HG02852 (cell line): ENCODE measurements around the gene ITGB1BP1.

ENCODE experiments used
- ATAC-seq: cut with Tn5 transposase; IDR thresholded peaks from one replicate; pipeline ENCODE4 v1.9.1; 2021; ENCODE audit warnings: mild to moderate bottlenecking, moderate library complexity; ENCODE audit not compliant: unreplicated experiment

The ITGB1BP1 gene

GRCh38 chr2:9428965-9429577, 5.7 kb upstream of the ITGB1BP1 start:
- no peak for ATAC-seq

DNA sequence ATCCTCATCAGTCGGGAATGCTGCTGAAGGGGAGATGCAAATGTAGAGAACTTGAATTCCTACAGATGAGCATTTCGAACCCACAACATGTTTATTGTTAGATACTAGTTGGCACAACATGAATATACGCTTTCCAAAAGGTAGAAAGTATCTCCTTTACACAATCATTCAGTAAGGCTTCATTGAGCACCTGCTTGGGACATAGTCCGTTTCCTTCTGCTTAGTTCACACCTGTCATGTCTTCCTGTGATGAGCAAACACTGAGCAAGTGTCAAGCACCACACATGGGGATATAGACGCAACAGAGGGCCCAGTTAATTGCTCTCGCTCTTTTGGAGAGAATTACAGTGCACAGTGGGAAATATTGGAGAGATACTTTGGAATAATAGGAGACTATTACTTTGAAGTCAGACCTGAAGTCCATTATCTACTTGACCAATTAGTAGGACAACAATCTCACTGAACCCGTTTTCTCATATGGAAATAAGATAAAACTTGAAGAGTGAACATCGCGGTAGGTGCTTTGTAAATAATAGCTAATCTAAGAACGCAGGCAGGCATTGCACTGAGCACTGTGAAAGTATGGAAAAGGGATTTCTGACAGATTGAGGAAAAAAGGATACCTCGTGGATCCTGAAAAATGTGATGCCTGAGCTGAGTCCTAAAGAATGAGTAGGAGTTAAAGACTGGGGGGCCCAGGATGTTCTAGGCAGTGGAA, 1.3 kb upstream of the ITGB1BP1 start:
- ATAC-seq, result no peak

DNA sequence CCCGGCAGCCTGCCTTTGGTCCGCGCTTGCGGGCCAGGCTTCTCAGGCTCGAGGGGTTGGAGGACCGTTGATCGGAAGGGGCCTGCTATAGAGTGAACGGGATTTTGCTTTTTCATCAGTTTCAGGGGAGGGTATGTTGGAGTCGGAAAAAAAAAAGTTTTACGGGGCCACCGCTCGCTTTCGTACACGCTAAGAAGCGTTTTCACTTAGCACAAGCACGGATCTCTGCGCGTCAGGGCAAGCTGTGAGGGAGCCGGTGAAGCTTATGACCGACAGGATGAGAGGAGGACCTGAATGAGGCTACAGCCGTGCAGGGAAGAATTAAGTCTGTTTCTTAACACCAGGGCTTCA, 569 bp upstream of the ITGB1BP1 start:
- ATAC-seq, result peak; percentile 9

DNA sequence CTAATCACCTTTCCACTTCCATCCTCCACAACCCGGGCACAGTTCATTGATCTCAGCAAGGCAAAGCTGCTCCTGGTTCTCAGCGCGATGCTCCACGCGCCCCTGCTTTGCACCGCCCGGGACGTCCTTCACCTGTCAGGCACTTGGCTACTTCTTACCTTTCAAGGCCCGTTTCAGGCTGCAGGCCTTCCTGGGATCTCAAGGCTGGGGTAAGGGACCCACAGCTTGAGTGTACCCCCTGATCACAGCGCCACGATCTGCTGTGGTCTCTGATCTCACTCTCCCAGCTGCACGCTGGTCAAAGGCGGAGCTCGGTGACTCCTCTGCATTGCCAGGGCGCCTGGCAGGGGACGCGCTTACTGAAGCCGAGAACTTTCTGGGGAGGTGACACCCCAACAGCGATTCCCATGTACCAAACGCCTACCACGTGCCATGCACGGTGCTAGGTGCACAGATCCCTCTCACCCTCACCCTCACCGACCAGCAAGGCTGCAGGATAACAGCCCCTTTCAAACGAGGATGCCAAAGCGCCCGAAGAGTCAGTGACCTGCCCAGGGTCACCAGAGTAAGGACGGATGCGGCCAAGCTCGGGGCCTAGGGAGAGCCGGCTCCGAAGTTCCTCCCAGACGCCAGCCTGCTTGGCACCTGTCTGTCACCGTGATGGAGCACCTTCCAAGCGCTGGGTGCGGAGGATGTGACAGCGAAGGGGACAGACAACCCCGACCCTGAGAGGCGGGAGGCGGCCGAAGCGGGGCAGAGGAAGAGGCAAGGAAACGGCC, 818 bp downstream of the ITGB1BP1 start:
- ATAC-seq, result peak; percentile 34

DNA sequence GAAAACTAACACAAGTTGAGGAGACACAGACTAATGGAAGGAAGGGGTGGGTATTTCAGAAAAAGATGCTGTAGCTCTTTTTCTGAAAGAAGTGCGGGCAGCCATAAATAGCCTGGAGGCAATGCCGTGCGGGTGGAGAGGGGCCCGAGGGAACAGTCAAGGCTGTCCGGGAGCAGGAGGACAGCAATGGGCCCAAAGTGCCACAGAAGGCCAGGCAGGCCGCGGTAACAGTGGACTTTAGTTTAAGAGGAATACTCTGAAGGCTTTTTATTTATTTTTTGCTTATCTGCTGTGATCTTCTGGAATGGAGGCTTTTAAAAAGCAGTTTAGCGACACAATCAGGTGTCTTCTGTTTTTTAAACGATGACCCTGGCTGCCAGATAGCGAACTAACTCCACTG, 2.8 kb downstream of the ITGB1BP1 start:
- no peak for ATAC-seq

GRCh38 chr2:9419541-9419940, 3.8 kb downstream of the ITGB1BP1 start:
- ATAC-seq, result no peak

GRCh38 chr2:9418746-9419145, 4.6 kb downstream of the ITGB1BP1 start:
- no peak for ATAC-seq

GRCh38 chr2:9417725-9418124, 5.6 kb downstream of the ITGB1BP1 start:
- ATAC-seq, result no peak

DNA sequence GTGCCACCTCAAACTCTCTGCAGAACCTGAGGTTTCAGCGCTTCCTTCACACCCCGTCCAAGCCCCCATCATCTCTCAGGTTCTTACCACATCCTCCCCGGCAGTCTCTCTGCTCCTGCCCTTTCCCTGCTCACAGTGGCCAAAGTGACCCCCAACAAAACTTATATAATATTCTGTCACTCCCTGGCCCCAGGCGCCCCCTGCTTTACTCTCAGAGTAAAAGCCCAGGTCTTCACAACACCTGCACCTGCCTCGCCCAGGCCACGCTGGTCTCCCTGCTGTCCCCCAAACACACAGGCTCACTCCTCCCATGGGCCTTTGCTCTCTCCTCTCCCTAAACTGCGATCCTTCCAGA, 6.4 kb downstream of the ITGB1BP1 start:
- no peak for ATAC-seq

- no peak for ATAC-seq
Measured at GRCh38 chr2:9416267-9416961, 6.9 kb downstream of the ITGB1BP1 start.

DNA sequence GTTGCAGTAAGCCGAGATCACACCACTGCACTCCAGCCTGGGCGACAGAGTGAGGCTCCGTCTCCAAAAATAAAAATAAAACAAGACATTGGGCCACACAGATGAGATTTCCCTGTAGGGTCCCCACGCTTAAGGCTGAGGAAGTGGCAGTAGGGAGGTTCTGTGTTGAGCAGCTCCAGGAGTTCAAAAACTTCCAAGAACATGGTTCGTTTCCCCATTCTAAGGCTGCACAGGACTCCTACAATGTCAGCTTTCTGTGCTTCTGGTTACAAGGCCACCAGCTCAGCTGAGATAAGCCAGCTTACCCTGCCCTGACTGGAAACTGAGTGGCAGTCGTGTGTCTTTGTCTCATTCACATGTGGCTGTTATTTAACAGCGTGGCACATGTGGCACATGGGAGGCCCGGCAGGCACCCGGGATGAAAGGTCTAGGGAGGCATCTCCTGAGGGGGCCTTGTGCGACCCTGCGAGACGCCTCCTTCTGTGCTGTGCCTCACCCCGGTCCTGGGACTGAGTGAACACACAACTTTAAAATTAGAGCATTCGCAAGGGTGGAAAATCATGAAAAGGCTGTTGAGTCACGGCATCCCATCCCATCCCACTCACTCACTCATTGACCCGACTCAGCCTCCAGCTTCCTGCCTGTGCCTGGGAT, 7.7 kb downstream of the ITGB1BP1 start:
- no peak for ATAC-seq

GRCh38 chr2:9412781-9413180, 10.5 kb downstream of the ITGB1BP1 start:
- ATAC-seq, result no peak

GRCh38 chr2:9410108-9410507, 13.2 kb downstream of the ITGB1BP1 start:
- no peak for ATAC-seq

GRCh38 chr2:9408641-9409151, 14.6 kb downstream of the ITGB1BP1 start:
- no peak for ATAC-seq

DNA sequence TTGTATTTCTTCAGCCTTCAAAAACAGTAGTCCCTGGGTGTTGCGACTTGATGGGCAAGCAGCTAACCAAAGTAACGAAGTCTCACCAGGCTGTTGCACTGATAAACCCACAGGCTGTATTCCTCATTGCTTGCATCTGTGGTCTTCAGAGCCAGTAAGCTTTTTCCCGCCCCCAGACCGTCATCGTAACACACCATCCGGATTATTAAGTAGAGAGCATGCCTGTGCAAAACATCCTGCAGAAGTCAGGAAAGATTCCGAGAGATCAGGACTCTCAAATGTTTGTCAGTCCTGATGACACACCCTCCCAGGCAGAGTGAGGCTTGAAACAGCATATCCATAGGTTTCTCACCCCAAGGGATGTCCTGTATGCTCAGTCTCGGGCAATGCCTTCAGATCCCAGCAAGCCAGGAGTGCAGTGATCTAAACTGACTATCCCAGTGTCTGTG, 15.9 kb downstream of the ITGB1BP1 start:
- no peak for ATAC-seq

DNA sequence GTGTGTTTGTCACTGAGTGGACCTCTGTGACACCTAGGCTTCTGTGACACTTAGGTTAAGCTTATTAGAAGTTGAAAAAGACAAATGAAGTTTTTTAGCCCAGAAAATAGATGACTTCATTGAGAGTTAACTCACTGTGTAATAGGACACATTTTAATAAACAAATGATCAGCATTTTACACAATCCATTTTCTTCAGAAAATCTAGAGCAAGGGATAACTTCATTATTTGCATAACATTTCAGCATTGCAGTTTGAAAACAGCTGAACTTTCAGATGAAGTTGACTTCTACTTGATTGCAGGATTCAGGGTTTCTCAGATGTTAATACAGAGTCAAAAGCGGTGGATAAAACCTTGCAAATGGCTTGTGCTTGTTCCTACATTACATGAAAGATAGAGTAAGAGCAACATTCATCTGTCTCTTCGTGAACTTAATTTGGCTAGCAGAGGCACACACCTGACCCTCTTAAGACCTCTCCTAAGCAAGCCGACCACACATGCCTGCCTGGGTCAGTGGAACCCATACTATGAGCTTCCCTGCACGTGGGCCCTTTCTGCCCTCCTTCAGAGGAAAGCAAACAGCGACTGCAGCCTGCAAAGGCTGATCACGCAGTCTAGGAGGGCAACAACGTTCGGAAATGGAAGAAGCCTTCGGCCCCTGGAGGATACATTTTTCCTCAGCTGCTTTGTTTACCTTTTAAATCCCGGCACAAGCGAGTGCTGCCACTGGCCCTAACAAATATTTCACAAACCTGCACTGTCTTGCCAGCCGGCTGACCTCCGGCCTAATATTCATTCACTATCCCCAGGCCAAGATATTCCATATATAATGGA, 16.6 kb downstream of the ITGB1BP1 start:
- ATAC-seq, result no peak

- ATAC-seq, result no peak
Measured at GRCh38 chr2:9405636-9406035, 17.7 kb downstream of the ITGB1BP1 start.

DNA sequence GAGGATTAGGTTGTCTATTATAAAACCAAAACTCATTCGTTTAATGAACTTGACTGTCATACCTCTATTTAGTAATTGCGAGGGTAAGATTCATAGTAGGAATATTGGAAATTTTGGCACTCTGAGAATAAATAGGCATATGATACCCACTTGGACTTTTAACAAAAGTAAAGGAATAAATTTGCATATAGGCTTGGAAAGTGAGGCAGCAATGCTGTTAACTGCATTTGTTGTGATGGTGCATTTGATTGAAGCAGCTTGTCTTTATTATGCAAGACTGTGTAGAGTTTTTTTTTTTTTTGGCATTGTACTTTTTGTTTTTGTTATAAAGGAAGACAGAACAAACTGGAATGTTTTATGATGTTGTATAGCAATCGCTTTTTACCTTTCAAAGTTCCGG, 18.9 kb downstream of the ITGB1BP1 start:
- ATAC-seq, result no peak

DNA sequence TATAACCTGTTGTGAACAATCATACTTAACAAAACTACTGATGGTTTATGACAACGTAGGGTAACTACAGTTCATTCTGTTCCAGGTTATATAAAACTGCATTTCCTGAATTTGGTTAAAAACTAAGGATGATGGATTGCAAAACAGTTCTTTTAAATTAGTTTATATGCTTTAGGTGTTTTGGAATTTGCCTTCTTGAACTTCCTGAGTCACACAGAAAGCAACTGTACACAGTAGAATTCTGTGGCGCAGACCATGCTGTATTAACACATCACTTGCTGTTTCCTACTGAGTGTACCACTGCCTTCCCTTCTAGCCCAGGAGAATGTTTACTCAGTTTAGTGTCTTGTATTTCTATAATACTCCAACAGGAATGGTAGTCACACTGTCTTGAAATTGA, 19.4 kb downstream of the ITGB1BP1 start:
- ATAC-seq, result no peak
